Subcutaneous abdominal adipose tissue (tissue), 5 donors: Measurements from ENCODE around the gene BCL2L15.

Source experiments
- H3K27ac ChIP-seq: one replicate; pipeline ENCODE4 v1.7.0; 2013; ENCODE audit warnings: low read depth, mild to moderate bottlenecking, inconsistent platforms, low read length, moderate library complexity
- H3K27me3 ChIP-seq, 5 donors: one replicate each; pipeline ENCODE4 v1.7.0; 2013; ENCODE audit warnings: low read length in 5 of 5, inconsistent platforms in 1 of 5; ENCODE audit not compliant: control insufficient read depth in 5 of 5, insufficient read depth in 4 of 5
- H3K36me3 ChIP-seq, 5 donors: one replicate each; pipeline ENCODE4 v1.7.0; 2013; ENCODE audit warnings: low read length in 5 of 5; ENCODE audit not compliant: control insufficient read depth in 5 of 5, insufficient read depth in 5 of 5
- H3K4me1 ChIP-seq, 5 donors: one replicate each; pipeline ENCODE4 v1.7.0; 2013; ENCODE audit warnings: low read length in 5 of 5, mild to moderate bottlenecking in 3 of 5, moderate library complexity in 1 of 5; ENCODE audit not compliant: control insufficient read depth in 5 of 5, insufficient read depth in 5 of 5
- H3K4me3 ChIP-seq, 5 donors: one replicate each; pipeline ENCODE4 v1.7.0; 2013; ENCODE audit warnings: low read length in 5 of 5, low read depth in 1 of 5
- H3K9ac ChIP-seq, 5 donors: one replicate each; pipeline ENCODE4 v1.7.0; 2013; ENCODE audit warnings: low read length in 5 of 5, mild to moderate bottlenecking in 4 of 5, moderate library complexity in 3 of 5
- H3K9me3 ChIP-seq, 5 donors: one replicate each; pipeline ENCODE4 v1.7.0; 2013; ENCODE audit warnings: low read length in 5 of 5; ENCODE audit not compliant: control insufficient read depth in 5 of 5
- donor health status: healthy.
- donor health status: healthy.
- donor health status: healthy.
- donor health status: healthy.
- donor health status: healthy.

Gene BCL2L15

DNA sequence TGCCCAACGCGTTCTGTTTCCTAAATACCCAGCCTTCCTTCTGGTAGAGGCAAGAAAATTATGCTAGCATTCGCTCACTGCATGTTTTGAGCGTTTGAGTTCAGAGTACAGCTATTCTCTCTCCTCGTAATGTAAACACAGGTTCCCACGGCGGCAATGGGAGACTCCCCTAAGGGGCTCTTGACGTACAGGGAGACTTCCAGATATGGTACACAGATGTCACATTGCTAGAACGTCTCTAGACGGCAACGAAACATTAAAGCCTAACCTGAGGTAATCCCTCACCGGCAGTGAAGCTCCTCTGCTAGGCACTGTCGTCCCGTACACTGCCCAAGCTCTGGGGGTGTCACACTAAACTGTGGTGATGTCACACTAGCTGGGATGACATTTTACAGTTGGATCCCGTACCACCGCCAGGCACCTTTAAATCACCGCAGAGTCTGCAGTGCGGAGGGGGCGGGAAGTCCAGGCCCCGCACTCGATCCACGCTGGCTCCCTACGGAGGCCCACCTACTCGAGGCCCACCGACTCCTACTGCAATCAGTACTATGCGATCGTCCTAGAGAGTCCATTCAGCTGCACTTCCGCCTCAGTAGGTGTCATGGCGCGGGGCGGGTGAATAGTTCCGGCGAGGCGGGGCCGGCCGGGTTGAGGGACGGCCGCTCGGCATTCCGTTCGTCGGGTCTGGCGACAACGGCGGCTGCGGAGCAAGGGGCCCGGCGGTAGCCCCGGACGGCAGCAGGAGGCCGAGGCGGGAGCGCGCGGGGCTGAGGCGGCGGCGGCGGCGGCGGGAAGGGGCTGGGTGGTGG, 41.8 kb upstream of the BCL2L15 start, which contains the start of gene HIPK1:
Gene HIPK1 (plus strand): TSS at position 384 of the 809 bp plus-strand sequence.
- H3K4me3 ChIP-seq, result peak within 1 kb of the TSS; percentile 72 to 99 (median 99)
- peaks cover 0 to 51% (median 38%) of the 10 kb centered on the region in 5 donors for H3K4me1 ChIP-seq
- H3K9me3 ChIP-seq, result no peaks in the 10 kb centered on the region
- peak within 1 kb of the TSS; percentile 96 for H3K27ac ChIP-seq
- no peaks in the 10 kb centered on the region for H3K27me3 ChIP-seq
- H3K9ac ChIP-seq, result peak within 1 kb of the TSS; percentile 97 to 100 (median 99)
- H3K36me3 ChIP-seq, result no peaks in the 10 kb centered on the region

GRCh38 chr1:113928187-113928930, 41.0 kb upstream of the BCL2L15 start:
- Histone ChIP-seq H3K4me1 (peaks cover 0 to 46% (median 38%) of the 10 kb centered on the region in 5 donors), H3K27ac (peak overlapping the region; percentile 96), H3K36me3 (no peaks in the 10 kb centered on the region), H3K9ac (peak overlapping the region; percentile 76 to 99 (median 97)), H3K27me3 (no peaks in the 10 kb centered on the region), H3K9me3 (no peaks in the 10 kb centered on the region), H3K4me3 (peak overlapping the region; percentile 72 to 99 (median 96))

DNA sequence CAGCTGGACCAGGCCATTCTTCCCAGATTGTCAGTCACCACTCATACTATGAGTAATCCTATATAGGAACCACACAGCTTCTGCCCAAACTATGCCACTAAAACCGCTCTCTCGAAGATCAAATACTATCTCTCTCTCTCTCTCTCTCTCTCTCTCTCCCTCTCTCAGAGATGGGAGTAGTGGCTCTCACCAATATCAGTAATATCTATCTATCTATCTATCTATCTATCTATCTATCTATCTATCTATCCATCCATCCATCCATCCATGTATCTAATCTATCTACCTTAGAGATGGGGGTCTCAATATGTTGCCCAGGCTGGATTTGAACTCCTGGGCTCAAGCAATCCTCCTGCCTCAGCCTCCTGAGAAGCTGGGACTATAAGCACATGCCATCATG, 37.1 kb upstream of the BCL2L15 start:
- Histone ChIP-seq H3K9ac (no peak overlapping the region), H3K36me3 (no peaks in the 10 kb centered on the region), H3K4me3 (no peak overlapping the region), H3K9me3 (no peaks in the 10 kb centered on the region), H3K27me3 (no peaks in the 10 kb centered on the region), H3K27ac (no peak overlapping the region), H3K4me1 (peaks cover 0 to 14% (median 12%) of the 10 kb centered on the region in 5 donors)

DNA sequence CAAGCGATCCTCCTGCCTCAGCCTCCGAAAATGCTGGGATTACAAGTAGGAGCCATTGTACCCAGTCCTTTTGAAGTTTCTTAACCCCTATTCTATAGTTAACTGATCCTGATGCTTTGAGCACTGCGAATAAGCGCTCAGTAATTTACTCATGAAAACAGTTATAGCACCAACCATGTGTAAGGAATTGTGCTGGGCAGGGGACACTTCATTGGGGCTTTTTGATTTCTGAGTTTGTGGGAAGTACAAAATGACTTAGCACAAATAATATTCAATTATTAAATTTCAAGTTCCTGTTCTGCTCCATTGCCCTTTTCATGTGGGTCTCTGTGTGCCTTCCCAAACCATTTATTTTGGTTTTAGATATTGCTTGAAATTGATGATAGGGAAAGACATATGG, 35.6 kb upstream of the BCL2L15 start:
- Histone ChIP-seq H3K36me3 (no peaks in the 10 kb centered on the region), H3K9me3 (no peaks in the 10 kb centered on the region), H3K4me1 (peaks cover 0 to 5% (median 3%) of the 10 kb centered on the region in 5 donors), H3K9ac (no peak overlapping the region), H3K27me3 (no peaks in the 10 kb centered on the region), H3K4me3 (no peak overlapping the region), H3K27ac (no peak overlapping the region)

DNA sequence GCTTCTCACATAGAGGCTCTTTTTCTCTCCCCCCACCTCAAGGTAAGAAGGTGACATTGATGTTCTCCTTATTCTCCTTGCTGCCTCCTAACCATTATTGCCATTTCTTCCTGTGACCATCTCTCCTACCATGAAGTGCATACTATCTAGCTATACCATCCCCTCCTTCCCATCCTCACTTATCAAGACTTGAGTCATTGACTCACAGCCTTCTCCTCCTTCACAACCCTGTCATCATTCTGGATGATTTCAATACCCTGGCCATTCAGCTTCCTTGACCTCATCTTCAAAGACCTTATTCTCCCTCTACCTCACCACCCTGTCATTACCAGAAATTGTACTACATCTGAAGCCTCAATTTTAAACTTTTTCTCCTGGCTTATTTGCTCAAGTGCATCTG, 30.9 kb upstream of the BCL2L15 start:
- H3K27me3 ChIP-seq, result no peaks in the 10 kb centered on the region
- no peaks in the 10 kb centered on the region for H3K9me3 ChIP-seq
- H3K36me3 ChIP-seq, result no peaks in the 10 kb centered on the region
- no peak overlapping the region for H3K4me3 ChIP-seq
- H3K27ac ChIP-seq, result no peak overlapping the region
- peaks cover 0 to 3% (median 3%) of the 10 kb centered on the region in 5 donors for H3K4me1 ChIP-seq
- H3K9ac ChIP-seq, result no peak overlapping the region

GRCh38 chr1:113917400-113918082, 30.2 kb upstream of the BCL2L15 start:
- Histone ChIP-seq H3K4me3 (no peak overlapping the region), H3K9me3 (no peaks in the 10 kb centered on the region), H3K4me1 (peaks cover 0 to 10% (median 10%) of the 10 kb centered on the region in 5 donors), H3K9ac (no peak overlapping the region), H3K36me3 (no peaks in the 10 kb centered on the region), H3K27ac (no peak overlapping the region), H3K27me3 (no peaks in the 10 kb centered on the region)

GRCh38 chr1:113916974-113917373, 29.6 kb upstream of the BCL2L15 start:
- H3K9me3 ChIP-seq, result no peaks in the 10 kb centered on the region
- H3K4me1 ChIP-seq, result peaks cover 0 to 15% (median 11%) of the 10 kb centered on the region in 5 donors
- H3K9ac ChIP-seq, result no peak overlapping the region
- H3K4me3 ChIP-seq, result no peak overlapping the region
- no peaks in the 10 kb centered on the region for H3K27me3 ChIP-seq
- H3K27ac ChIP-seq, result no peak overlapping the region
- H3K36me3 ChIP-seq, result peaks cover 0 to 2% (median 0%) of the 10 kb centered on the region in 5 donors

GRCh38 chr1:113913887-113914664, 26.7 kb upstream of the BCL2L15 start:
- H3K36me3 ChIP-seq, result peaks cover 2 to 28% (median 19%) of the 10 kb centered on the region in 5 donors
- no peak overlapping the region for H3K4me3 ChIP-seq
- H3K9me3 ChIP-seq, result no peaks in the 10 kb centered on the region
- no peaks in the 10 kb centered on the region for H3K27me3 ChIP-seq
- H3K27ac ChIP-seq, result no peak overlapping the region
- H3K9ac ChIP-seq, result no peak overlapping the region
- H3K4me1 ChIP-seq, result peaks cover 0 to 16% (median 11%) of the 10 kb centered on the region in 5 donors

DNA sequence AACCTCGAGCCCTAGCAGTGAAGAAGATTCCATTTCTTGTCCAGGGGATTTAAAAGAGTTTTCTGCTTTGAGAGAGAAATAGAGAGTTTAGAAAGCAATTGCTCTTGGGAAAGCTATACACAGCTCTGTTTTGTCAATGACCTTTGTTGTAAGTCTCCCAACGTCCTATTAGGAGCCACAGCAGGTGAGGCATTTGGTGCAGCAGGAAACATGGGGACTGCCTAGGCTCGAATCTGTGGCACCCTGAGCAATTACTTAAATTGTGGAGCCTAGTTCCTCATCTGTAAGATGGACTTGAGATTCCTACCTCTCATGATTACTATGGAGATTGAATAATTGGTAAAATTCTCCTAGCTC, 25.9 kb upstream of the BCL2L15 start:
- Histone ChIP-seq H3K4me1 (peaks cover 0 to 16% (median 11%) of the 10 kb centered on the region in 5 donors), H3K9me3 (no peaks in the 10 kb centered on the region), H3K9ac (peak overlapping the region in 1 of 5 donors; percentile 15), H3K36me3 (peaks cover 2 to 35% (median 25%) of the 10 kb centered on the region in 5 donors), H3K27ac (peak overlapping the region; percentile 52), H3K4me3 (peak overlapping the region in 1 of 5 donors; percentile 1), H3K27me3 (no peaks in the 10 kb centered on the region)
